Measurements from ENCODE around the gene PPP3CA.
"Not testable (repeated sequence)": the region's sequence is repeated elsewhere in the genome, so short reads cannot be mapped to it uniquely, and the experiment has no call there.

The PPP3CA gene

DNA sequence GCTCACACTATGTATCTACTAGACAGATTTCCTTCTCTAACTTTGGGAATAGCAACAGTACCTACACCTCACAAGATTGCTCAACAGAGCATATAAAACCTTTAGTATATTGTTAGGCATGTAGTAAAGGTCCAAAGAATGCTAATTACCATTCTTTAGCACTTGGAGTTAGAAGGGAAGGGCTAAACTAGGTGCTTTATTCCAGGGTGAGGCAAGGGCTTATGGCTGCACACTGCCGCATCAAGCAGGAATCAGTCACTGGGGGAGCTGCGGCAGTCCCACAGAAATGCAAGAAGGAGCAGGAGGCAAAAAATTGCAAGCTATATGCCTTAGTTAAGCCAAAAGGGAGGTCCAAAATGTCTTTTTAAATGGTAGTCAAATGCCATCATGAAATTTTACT lies 162.7 kb downstream of the PPP3CA start:
- no peak overlapping the region for H3K27ac ChIP-seq
- TF ChIP-seq, protein P1, sequence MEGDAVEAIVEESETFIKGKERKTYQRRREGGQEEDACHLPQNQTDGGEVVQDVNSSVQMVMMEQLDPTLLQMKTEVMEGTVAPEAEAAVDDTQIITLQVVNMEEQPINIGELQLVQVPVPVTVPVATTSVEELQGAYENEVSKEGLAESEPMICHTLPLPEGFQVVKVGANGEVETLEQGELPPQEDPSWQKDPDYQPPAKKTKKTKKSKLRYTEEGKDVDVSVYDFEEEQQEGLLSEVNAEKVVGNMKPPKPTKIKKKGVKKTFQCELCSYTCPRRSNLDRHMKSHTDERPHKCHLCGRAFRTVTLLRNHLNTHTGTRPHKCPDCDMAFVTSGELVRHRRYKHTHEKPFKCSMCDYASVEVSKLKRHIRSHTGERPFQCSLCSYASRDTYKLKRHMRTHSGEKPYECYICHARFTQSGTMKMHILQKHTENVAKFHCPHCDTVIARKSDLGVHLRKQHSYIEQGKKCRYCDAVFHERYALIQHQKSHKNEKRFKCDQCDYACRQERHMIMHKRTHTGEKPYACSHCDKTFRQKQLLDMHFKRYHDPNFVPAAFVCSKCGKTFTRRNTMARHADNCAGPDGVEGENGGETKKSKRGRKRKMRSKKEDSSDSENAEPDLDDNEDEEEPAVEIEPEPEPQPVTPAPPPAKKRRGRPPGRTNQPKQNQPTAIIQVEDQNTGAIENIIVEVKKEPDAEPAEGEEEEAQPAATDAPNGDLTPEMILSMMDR (conservative IDR thresholded peaks at IDR 0.05), result no peak

DNA sequence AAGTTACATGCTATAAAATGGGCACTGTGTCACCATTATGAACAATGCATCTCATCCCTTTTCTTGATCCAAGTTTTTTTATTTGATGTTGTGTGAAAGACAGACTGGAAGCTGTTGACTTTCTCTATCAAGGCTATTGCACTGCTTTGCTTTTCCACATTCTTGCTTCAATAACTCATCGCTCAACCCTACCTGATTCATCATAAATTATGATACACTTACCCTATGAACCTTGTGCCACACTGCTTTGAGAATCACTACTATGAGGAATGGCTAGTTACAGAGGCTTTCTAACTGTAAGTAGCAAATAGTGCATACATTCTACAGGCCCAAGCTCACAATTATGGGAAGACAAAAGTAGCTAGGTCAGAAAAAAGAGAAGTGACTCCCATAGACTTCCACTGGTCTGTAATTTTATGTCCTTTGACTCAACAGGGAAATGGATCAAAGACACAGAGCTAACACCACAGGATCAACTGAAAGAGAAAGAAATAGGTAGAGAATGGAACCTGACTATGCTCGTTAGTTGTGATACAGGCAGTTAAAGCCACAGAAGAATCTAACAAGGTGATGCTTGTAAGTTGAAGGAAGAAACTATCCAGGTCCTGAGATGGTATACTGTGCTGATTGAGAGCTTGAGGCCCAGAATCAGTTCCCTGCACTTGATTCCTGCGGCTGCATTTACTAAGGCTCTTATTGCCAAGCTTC lies 163.5 kb downstream of the PPP3CA start:
- TF ChIP-seq, protein P1 (conservative IDR thresholded peaks at IDR 0.05), result no peak

DNA sequence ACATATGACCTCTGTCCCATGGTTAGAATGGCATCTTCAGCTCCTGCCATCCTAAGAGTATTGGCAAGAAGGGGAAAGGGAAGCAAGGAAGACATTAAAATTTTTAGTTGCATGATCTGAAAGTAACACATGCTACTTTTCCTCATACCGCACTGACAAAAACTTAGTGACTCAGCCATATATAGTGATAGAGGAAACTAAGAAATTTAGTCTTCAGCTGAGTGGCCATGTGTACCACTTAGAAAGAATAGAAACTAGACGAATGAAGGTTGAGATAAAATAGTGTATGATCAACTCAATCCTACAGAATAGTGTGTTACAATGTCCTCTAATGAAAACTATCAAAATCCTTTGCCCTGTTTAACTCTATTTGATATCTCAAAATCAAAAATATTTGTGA lies 164.1 kb downstream of the PPP3CA start:
- TF ChIP-seq, protein P1 (conservative IDR thresholded peaks at IDR 0.05), result no peak
- no peak overlapping the region for H3K27ac ChIP-seq

More for the DNA sequence above, 163.5 kb downstream of the PPP3CA start:
- H3K27ac ChIP-seq, result no peak overlapping the region

- H3K27ac ChIP-seq, result not testable (repeated sequence)
Measured at GRCh38 chr4:101182688-101183087, 164.6 kb downstream of the PPP3CA start.

DNA sequence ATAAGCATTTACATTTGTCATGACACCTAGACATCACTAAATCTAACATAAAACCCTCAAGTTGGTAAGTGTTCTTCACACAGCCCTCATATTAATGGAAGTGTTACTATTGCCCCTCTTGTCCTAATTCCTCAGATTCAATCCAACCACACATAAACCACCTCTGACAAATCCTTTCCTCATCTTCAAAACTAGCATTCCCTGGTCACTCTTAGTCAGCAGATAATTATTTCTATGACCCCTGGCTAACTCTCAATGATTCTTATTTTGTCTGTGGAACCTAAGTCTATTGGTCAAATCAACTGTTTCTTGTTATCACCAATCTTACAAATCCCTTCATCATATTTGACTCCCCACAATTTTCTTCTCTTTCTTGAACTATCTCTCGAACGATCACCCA lies 168.6 kb downstream of the PPP3CA start:
- TF ChIP-seq, protein P1 (conservative IDR thresholded peaks at IDR 0.05), result no peak
- no peak overlapping the region for H3K27ac ChIP-seq

DNA sequence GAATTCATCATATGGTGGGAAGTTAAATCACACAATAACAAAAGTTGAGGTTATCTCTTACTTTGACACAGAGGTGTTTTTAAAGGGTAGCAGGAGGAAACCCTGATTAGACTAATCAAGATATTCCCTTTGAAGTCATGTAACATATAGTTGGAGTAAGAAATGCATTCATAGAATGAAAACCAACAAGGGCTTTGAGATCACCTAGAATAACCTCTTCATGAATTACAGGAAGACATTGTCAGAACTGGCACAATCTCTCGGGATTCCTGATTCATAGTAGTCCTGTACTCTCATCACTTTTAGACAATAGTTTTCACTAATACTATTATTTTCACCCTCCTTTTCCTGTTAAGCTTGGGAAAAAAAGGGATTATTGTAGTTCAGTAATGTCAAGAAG lies 170.2 kb downstream of the PPP3CA start:
- TF ChIP-seq, protein P1 (conservative IDR thresholded peaks at IDR 0.05), result no peak
- H3K27ac ChIP-seq, result no peak overlapping the region

GRCh38 chr4:101175896-101176676 lies 171.2 kb downstream of the PPP3CA start:
- TF ChIP-seq, protein P1 (conservative IDR thresholded peaks at IDR 0.05), result no peak
- peak overlapping the region; percentile 62; the same call in 1 of the 2 replicates for H3K27ac ChIP-seq
